Measurements from ENCODE around the gene EFHD2. TPM values are rescaled to one million over a fixed set of nuclear protein-coding genes. Genes with fewer than 3 reads are reported as not detected.
"Not testable (repeated sequence)": the region's sequence is repeated elsewhere in the genome, so short reads cannot be mapped to it uniquely, and the experiment has no call there.

The EFHD2 gene
- total RNA-seq, 2 donors from 2014 or later = 36.0 to 71.3 TPM

GRCh38 chr1:15384301-15384901 lies 25.3 kb upstream of the EFHD2 start:
- no peaks in the 10 kb centered on the region for H3K36me3 ChIP-seq
- H3K9me3 ChIP-seq = no peaks in the 10 kb centered on the region
- TF ChIP-seq CTCF (IDR thresholded peaks at IDR 0.05) = no peak
- peak overlapping the region; percentile 32 for H3K4me3 ChIP-seq
- DNase-seq (ENCODE audit: low spot score) (no peak), ATAC-seq (ENCODE audit: insufficient number of reproducible peaks, low FRiP score, low read depth) (no peak)
- peaks cover 0 to 15% of the 10 kb centered on the region in 2 donors for H3K4me1 ChIP-seq (ENCODE audit: control insufficient read depth in 1 of 2, low read depth in 2 of 2)
- H3K27me3 ChIP-seq (replicated peaks; ENCODE audit: insufficient read depth) = no peaks in the 10 kb centered on the region
- H3K27ac ChIP-seq = no peak overlapping the region

GRCh38 chr1:15385420-15385819 lies 24.3 kb upstream of the EFHD2 start:
- H3K9me3 ChIP-seq = no peaks in the 10 kb centered on the region
- no peaks in the 10 kb centered on the region for H3K27me3 ChIP-seq (replicated peaks; ENCODE audit: insufficient read depth)
- no peak for TF ChIP-seq CTCF (IDR thresholded peaks at IDR 0.05)
- peaks cover 0 to 15% of the 10 kb centered on the region in 2 donors for H3K4me1 ChIP-seq (ENCODE audit: control insufficient read depth in 1 of 2, low read depth in 2 of 2)
- H3K27ac ChIP-seq = no peak overlapping the region
- H3K36me3 ChIP-seq = no peaks in the 10 kb centered on the region
- H3K4me3 ChIP-seq = no peak overlapping the region
- ATAC-seq (ENCODE audit: insufficient number of reproducible peaks, low FRiP score, low read depth) (no peak), DNase-seq (ENCODE audit: low spot score) (no peak)

- ATAC-seq (ENCODE audit: insufficient number of reproducible peaks, low FRiP score, low read depth) (no peak), DNase-seq (ENCODE audit: low spot score) (no peak)
- H3K4me3 ChIP-seq = peak overlapping the region; percentile 8
- peaks cover 0 to 15% of the 10 kb centered on the region in 2 donors for H3K4me1 ChIP-seq (ENCODE audit: control insufficient read depth in 1 of 2, low read depth in 2 of 2)
- no peak for TF ChIP-seq CTCF (IDR thresholded peaks at IDR 0.05)
- H3K9me3 ChIP-seq = no peaks in the 10 kb centered on the region
- no peaks in the 10 kb centered on the region for H3K27me3 ChIP-seq (replicated peaks; ENCODE audit: insufficient read depth)
- H3K27ac ChIP-seq = no peak overlapping the region
- no peaks in the 10 kb centered on the region for H3K36me3 ChIP-seq
Measured at GRCh38 chr1:15386164-15386749, 23.4 kb upstream of the EFHD2 start.

- H3K4me3 ChIP-seq = no peak overlapping the region
- H3K4me1 ChIP-seq (ENCODE audit: control insufficient read depth in 1 of 2, low read depth in 2 of 2) = peaks cover 0 to 15% of the 10 kb centered on the region in 2 donors
- H3K36me3 ChIP-seq = no peaks in the 10 kb centered on the region
- no peak overlapping the region for H3K27ac ChIP-seq
- no peaks in the 10 kb centered on the region for H3K27me3 ChIP-seq (replicated peaks; ENCODE audit: insufficient read depth)
- DNase-seq (ENCODE audit: low spot score) (no peak), ATAC-seq (ENCODE audit: insufficient number of reproducible peaks, low FRiP score, low read depth) (no peak)
- H3K9me3 ChIP-seq = no peaks in the 10 kb centered on the region
- no peak for TF ChIP-seq CTCF (IDR thresholded peaks at IDR 0.05)
Measured at GRCh38 chr1:15388201-15388880, 21.3 kb upstream of the EFHD2 start.

- not testable (repeated sequence) for ATAC-seq (ENCODE audit: insufficient number of reproducible peaks, low FRiP score, low read depth); H3K4me3 ChIP-seq; DNase-seq (ENCODE audit: low spot score); H3K27ac ChIP-seq; H3K9me3 ChIP-seq; H3K27me3 ChIP-seq (replicated peaks; ENCODE audit: insufficient read depth); H3K36me3 ChIP-seq
- peaks cover 0 to 10% of the 10 kb centered on the region in 2 donors for H3K4me1 ChIP-seq (ENCODE audit: control insufficient read depth in 1 of 2, low read depth in 2 of 2)
Measured at GRCh38 chr1:15389828-15390227, 19.9 kb upstream of the EFHD2 start.
